Activated CD8-positive, alpha-beta memory T cell treated with anti-CD3 and anti-CD28 coated beads, Interleukin-2, amount 10 ng/mL, durations not matched to agents 7 days and 5 days (primary cell): ENCODE measurements around the gene ZNF799. TPM values are rescaled to one million over a fixed set of nuclear protein-coding genes. Genes with fewer than 3 reads are reported as not detected.

Source experiments
- ATAC-seq: fragments of 150-1000 bp; cut with Tn5 transposase; one replicate; pipeline ENCODE4 v1.10.0; 2021; ENCODE audit warnings: moderate library complexity
- CTCF ChIA-PET: fragments of 350-600 bp; sonication (Branson Sonifier 250); formaldehyde crosslinking; loops from one replicate; lab custom pipeline; 2021; ENCODE audit warnings: antibody characterized with exemption; lab: Charles Lee
- DNase-seq: peaks from one replicate; pipeline ENCODE4 v3.0.0-alpha.2; 2020
- H3K27ac Mint-ChIP-seq: one replicate; pipeline ENCODE4 v1.8.0; 2021; ENCODE audit warnings: mild to moderate bottlenecking, mixed read lengths
- H3K27me3 Mint-ChIP-seq: one replicate; pipeline ENCODE4 v1.8.0; 2021; ENCODE audit warnings: mixed read lengths
- H3K36me3 Mint-ChIP-seq: one replicate; pipeline ENCODE4 v1.8.0; 2021; ENCODE audit warnings: mild to moderate bottlenecking, mixed read lengths
- H3K4me1 Mint-ChIP-seq: one replicate; pipeline ENCODE4 v1.8.0; 2021; ENCODE audit warnings: mixed read lengths
- H3K4me3 Mint-ChIP-seq: one replicate; pipeline ENCODE4 v1.8.0; 2021; ENCODE audit warnings: mild to moderate bottlenecking, moderate library complexity, mixed read lengths
- H3K9me3 Mint-ChIP-seq: one replicate; pipeline ENCODE4 v1.8.0; 2022; ENCODE audit warnings: low read depth, mixed read lengths
- total RNA-seq, 2 experiments: library from RNA; stranded (reverse); gene quantifications; one replicate each; pipeline ENCODE4 v1.2.3, GENCODE V29; 2021

Gene ZNF799
- total RNA-seq, 2 experiments from 2014 or later: 4.6 to 4.8 TPM

DNA sequence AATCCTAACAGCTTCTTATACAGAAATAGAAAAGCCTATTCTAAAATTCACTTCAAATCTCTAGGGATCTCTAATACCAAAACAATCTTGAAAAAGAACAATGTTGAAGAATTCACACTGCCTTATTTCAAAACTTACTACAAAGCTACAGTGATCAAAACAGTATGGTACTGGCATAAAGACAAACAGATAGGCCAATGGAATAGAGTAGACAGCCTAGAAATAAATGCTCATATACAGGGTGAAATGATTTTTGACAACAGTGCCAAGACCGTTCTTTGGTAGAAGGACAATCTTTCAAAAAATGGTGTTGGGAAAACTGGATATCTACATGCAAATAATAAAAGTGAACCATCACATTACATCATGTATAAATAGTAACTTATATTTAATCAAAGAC, 55.9 kb downstream of the ZNF799 start:
- peaks cover 31% of the 10 kb centered on the region for H3K9me3 Mint-ChIP-seq
- CTCF ChIA-PET: interaction anchor here (1.0 kb wide), 1 partner anchor 12 kb away, joined by 4 read pairs; the partner anchor contains the start of gene ZNF563
- ATAC-seq (no peak), DNase-seq (no peak)
- no peak overlapping the region for H3K4me3 Mint-ChIP-seq
- no peak overlapping the region for H3K27ac Mint-ChIP-seq
- no peaks in the 10 kb centered on the region for H3K4me1 Mint-ChIP-seq
- no peaks in the 10 kb centered on the region for H3K27me3 Mint-ChIP-seq
- peaks cover 26% of the 10 kb centered on the region for H3K36me3 Mint-ChIP-seq

Other genes with a start within 250 kb of the ZNF799 start
- 1 to 10 TPM; 3.9 to 4.3 TPM for gene ZNF625, start 244.5 kb downstream of the ZNF799 start, total RNA-seq
- 10 to 100 TPM; 11.3 to 12.9 TPM for gene ZNF136, start 238.2 kb downstream of the ZNF799 start, total RNA-seq
- gene ZNF44, start 106.4 kb downstream of the ZNF799 start, total RNA-seq: 10 to 100 TPM in 1 of 2 experiments, 1 to 10 TPM in 1; 9.7 to 11.9 TPM
- gene ZNF563, start 67.6 kb downstream of the ZNF799 start, total RNA-seq: 1 to 10 TPM; 2.4 to 3.3 TPM
- under 1 TPM; 0.55 to 0.56 TPM for gene ZNF442, start 35.6 kb downstream of the ZNF799 start, total RNA-seq
- 1 to 10 TPM; 3.7 to 4.3 TPM for gene ZNF443, start 39.8 kb upstream of the ZNF799 start, total RNA-seq
- 1 to 10 TPM; 1.4 to 1.9 TPM for gene ZNF709, start 83.5 kb upstream of the ZNF799 start, total RNA-seq
- 10 to 100 TPM in 1 of 2 experiments, 1 to 10 TPM in 1; 9.6 to 10.6 TPM for gene ZNF564, start 150.2 kb upstream of the ZNF799 start, total RNA-seq
- 10 to 100 TPM; 14.0 to 14.7 TPM for gene ZNF490, start 209.5 kb upstream of the ZNF799 start, total RNA-seq
- 10 to 100 TPM; 30.0 to 41.5 TPM for gene ZNF791, start 209.6 kb upstream of the ZNF799 start, total RNA-seq